HG03432 (cell line): Measurements from ENCODE around the gene MIEF2.

Experiments used
- ATAC-seq: cut with Tn5 transposase; IDR thresholded peaks from one replicate; pipeline ENCODE4 v1.9.1; 2021; ENCODE audit warnings: mild to moderate bottlenecking, moderate library complexity; ENCODE audit not compliant: unreplicated experiment

MIEF2 gene

GRCh38 chr17:18234853-18235380 is 25.5 kb upstream of the MIEF2 start:
- no peak for ATAC-seq

GRCh38 chr17:18235743-18236256 is 24.7 kb upstream of the MIEF2 start:
- ATAC-seq: no peak

GRCh38 chr17:18236494-18236893 is 24.0 kb upstream of the MIEF2 start:
- no peak for ATAC-seq

DNA sequence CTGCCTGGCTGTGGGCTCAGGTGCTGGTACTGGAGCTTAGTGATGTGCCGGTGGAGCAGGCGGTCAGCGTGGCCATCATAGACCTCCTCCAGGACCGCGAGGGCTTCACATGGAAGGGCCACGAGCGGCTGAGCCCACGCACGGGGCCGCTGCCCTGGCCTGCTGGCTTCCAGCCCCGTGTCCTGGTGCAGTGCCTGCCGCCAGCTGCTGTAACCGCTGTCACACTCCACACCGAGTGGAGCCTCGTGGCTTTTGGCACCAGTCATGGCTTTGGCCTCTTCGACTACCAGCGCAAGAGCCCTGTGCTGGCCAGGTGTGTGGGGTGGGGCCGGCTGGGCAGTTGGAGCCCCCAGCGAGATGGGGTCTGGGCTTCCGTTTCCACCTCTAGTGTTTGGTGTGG is 23.0 kb upstream of the MIEF2 start:
- ATAC-seq: no peak

DNA sequence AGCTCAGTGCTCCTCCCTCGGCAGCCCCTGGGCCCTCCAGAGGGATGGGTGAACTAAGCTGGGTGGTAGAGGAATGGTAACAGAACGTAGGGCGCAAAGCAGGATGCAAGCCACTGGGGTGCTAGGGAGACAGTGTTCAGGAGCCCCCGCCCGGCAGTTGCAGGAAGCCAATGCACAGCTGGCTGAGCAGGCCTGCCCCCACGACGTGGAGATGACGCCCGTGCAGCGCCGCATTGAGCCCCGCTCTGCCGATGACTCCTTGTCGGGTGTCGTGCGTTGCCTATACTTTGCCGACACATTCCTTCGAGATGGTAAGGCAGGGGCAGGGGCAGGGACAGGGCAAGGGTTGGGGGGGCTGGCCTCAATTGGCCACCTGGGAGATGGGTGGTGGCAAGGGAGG is 22.2 kb upstream of the MIEF2 start:
- ATAC-seq: no peak

GRCh38 chr17:18240449-18240848 is 20.0 kb upstream of the MIEF2 start:
- no peak for ATAC-seq

DNA sequence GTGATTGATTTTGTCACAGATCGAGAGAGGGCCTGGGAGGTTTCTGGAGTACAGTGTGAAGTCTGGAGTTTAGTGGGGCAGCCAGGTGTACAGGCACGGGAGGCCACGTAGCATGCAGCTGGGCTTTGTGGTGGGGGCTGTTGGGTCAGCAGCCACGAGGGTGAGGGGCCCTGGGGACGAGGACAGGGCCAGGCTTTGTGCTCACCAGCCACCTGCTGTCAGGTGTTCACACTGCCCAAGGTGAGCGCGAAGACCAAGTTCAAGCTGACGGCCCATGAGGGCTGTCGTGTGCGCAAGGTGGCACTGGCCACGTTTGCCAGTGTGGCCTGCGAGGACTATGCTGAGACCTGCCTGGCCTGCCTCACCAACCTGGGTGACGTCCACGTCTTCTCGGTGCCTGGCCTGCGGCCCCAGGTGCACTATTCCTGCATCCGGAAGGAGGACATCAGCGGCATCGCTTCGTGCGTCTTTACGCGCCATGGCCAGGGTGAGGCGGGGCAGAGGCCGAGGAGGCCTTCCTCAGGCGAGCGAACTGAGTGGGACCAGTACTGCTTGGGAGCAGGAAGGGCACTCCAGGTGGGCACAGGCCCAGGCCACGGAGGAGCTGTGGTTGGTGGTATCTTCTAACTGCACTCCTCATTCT is 19.1 kb upstream of the MIEF2 start:
- no peak for ATAC-seq

- no peak for ATAC-seq
Observed at GRCh38 chr17:18245038-18245776, 15.3 kb upstream of the MIEF2 start.

GRCh38 chr17:18246109-18246725 is 14.2 kb upstream of the MIEF2 start:
- ATAC-seq: no peak

DNA sequence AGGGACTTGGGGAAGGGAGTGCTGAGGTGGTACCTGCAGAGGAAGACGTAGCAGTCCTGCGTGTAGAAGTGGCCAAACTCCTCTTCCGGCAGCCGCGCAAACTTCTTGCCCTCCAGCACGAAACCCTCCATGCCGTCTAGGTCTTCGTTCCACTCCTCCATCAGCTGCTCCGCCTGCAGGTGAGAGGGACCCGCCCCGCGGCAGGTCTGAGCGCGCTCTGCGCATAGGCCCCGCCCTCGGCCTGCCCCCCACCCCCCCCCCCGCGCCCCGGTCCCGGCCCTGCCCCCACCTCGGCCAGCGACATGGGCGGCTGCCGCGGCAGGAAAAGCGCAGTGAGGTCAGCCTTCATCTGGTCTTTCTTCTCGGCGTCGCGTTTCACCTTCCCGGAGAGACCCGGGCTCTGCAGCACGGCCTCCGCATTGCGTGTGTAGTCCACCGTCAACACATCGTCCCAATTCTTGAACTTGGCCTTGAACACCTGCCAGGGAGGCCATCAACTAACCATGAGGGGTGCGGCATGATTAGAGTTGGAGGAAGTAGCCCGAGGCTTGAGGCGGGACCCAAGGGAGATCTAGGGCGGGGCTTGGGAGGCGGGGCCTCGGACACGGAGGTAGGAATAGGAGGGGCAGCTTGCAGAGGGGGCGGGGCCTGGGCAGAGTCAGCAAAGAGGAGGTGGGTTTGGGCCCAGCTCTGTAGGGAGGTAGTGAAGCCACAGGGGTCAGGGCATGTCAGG is 13.4 kb upstream of the MIEF2 start:
- no peak for ATAC-seq

DNA sequence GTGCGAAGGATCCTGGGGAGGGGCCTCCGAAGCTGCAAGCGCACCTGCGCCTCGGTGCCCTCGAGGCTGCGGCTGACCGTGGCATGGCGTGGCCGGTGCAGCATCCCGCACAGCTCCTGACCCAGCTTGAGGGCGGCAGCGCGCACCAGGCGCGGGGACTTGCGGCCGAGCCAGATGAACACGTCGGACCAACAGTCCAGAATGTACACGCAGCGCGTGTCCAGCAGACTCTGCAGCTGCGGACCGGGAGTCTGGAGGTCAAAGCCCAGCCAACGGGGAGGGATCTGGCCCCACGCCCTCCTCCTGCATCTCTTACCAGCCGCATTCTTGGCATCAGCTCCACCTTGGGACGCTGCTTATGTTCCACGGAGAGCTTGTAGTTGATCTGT is 12.9 kb upstream of the MIEF2 start:
- ATAC-seq: no peak

- ATAC-seq: no peak
Observed at GRCh38 chr17:18248300-18248731, 12.1 kb upstream of the MIEF2 start.

DNA sequence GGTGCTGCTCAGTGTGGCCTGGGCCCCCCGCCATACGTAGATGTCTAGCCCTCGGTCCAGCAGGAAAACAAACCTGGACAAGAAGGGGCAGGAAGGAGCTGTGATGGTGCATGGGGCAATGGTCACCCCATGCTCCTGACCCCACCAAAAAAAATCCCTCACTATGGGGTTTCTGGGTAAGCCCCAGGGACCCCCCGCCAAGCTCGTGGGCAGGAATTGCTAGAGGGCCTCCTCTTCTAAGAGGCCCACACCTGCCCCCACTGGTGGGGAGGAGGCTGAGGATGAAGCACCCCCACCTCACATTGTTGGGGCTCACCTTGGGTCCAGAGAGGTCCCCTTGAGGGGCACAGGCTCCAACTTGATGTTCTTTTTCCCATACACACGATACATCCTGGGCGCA is 11.7 kb upstream of the MIEF2 start:
- no peak for ATAC-seq

DNA sequence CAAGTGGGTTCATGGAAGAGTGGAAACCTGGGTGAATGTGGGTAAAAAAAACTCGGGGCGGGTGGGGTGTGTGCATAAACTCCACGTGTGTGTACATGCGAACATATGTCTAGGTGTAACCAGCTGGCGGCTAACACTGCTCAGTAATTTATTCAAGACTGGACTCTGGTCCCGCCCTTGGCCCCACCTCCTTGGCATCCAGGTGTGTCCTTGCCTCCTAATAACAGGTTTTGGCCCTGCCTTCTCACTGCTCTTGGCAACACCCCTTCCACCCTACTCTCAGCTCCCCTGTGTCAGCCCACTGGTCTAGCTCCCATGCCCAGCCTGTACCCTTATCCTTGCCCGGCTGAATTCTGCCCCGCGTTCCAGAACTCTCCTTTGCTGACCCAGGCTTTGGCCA is 10.2 kb upstream of the MIEF2 start:
- no peak for ATAC-seq

DNA sequence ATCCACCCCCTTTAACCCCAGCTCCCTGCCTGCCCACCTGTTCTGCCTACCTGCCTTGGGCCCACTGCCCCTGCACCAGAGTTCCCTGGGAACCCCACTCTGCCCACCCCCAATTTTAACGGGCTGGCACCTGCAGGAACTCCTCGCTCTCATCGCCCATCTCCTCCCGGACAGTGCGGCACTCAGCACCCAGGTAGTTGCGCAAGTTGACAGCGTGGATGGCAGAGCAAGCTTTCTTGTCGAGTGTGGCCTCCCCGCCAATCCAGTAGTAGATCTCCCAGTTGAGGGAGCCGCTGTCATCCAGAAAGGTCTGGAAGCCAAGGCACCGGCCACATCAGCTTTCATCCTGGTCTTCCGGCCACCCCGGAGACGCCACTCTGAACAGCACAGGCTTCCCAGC is 9.8 kb upstream of the MIEF2 start:
- no peak for ATAC-seq

DNA sequence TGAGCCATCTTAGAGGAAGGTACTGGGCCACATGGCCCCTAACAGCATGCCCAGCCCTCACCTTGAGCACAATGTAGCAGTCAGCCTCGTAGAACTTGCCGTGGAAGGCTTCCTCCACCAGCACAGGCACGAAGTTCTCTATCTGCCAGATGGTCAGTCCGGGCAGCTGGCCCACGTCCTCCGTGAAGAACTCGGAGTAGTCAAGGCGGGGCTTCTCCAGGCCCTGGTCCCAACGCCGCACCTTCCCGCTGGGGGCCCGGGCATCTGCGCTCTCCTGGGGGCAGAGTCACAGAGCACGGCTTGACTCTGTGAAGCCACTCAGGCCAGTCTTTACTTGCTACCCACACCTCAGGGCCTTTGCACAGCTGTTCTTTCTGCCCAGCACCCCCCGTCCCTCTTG is 9.3 kb upstream of the MIEF2 start:
- ATAC-seq: no peak

DNA sequence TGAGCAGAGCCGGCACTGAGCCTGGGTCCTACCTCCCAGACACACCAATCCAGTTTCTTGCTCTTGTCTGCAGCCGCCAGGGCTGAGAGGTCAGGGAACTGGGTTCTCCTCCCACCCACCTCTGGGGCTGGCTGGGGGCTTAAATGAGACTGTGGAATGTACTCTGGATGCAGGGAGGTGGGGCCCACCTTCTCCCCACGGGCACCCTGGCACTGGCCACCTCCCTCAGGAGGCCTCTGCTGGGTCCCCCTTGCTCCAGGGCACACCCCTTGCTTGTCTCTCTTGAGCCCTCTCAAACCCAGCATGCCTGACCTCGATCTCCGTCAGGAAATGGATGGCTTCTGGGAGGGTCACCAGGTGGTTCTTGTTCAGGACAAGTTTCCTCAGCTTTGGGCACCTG is 8.3 kb upstream of the MIEF2 start:
- ATAC-seq: no peak

GRCh38 chr17:18253187-18253884 is 7.1 kb upstream of the MIEF2 start:
- no peak for ATAC-seq

GRCh38 chr17:18253947-18254821 is 6.3 kb upstream of the MIEF2 start:
- no peak for ATAC-seq
